HG02973 (cell line): ENCODE data around the gene SYT12.

Source experiments
- ATAC-seq: cut with Tn5 transposase; IDR thresholded peaks from one replicate; pipeline ENCODE4 v1.9.1; 2021; ENCODE audit warnings: moderate library complexity; ENCODE audit not compliant: unreplicated experiment

Gene SYT12

GRCh38 chr11:67027483-67027930, 4.6 kb downstream of the SYT12 start:
- ATAC-seq = no peak

DNA sequence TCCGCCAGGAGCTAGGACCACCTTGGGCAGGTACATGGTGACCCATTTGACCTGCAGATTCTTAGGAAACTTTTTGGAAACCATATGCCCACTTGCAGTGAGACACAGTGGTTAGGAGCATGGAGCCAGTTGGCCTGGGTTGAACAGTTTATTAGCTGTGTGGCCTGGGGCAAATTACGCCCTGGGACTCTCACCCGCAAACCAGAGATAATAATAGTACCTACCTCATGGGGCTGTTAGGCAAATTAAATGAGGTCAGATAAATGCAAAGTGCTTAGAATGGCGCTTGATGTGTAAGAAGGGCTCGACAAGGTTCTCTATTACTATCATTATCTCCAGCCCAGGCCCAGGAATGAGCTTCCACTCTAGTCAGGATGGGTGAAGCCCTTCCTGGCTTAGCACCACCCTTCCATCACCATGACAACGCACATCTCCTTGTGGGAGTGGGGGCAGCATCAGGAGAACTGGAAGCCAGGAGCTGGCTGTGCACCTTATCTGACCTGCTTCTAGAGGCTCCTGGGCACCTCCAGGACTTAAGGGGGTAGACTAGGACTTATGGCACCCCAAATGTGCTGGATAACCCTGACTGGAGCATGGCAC, 5.1 kb downstream of the SYT12 start:
- no peak for ATAC-seq

DNA sequence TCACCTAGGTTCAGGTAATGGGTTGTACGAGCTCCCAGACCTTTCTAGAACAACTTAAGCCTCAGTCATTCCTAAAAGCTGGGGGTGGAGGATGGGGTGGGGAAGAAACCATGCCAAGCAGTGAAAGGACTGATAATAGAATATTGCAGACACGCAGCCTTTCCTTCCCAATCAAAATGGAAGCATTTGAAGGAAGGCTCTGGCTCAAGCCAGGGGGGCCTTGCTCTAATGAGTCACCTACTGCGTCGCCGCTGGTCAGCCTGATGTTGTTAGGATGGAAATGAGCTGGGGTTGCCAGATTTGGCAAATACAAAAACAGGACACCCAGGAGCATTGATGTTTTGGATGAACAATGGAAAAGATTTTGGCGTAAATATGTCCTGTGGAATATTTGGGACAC, 6.2 kb downstream of the SYT12 start:
- ATAC-seq = no peak

GRCh38 chr11:67030976-67031375, 8.0 kb downstream of the SYT12 start:
- ATAC-seq = no peak

GRCh38 chr11:67031791-67032561, 9.0 kb downstream of the SYT12 start:
- no peak for ATAC-seq

- ATAC-seq = no peak
Observed at GRCh38 chr11:67032830-67033551, 10.1 kb downstream of the SYT12 start.

DNA sequence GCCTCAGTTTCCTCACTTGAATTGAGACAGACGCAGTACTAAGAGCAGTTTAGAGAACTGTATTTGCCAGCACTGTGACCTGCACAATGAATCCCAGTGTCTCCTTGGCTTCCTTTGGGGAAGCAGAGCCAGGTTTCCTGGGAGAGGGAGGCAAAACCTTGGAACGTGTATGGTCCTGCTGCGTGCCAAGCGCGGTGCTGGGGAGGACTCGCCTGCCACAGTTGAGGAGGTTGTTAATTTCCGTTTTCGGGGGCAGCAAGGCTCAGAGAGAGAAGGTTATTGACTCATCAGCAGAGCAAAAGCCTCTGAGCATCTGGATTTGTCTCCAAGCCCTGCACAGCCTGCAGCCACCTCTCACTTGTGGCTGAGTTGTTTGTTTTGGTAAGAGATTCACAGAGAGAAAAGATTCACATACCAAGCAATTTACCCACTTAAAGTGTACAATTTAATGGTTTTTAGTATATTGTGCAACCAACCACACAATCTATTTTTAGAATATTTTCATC, 10.8 kb downstream of the SYT12 start:
- ATAC-seq = no peak

GRCh38 chr11:67034350-67034749, 11.4 kb downstream of the SYT12 start:
- ATAC-seq = no peak

GRCh38 chr11:67040147-67040546, 17.2 kb downstream of the SYT12 start:
- ATAC-seq = no peak

GRCh38 chr11:67041602-67042001, 18.7 kb downstream of the SYT12 start:
- ATAC-seq = no peak

GRCh38 chr11:67043572-67044349, 20.8 kb downstream of the SYT12 start:
- ATAC-seq = no peak

GRCh38 chr11:67044496-67044895, 21.6 kb downstream of the SYT12 start:
- no peak for ATAC-seq

DNA sequence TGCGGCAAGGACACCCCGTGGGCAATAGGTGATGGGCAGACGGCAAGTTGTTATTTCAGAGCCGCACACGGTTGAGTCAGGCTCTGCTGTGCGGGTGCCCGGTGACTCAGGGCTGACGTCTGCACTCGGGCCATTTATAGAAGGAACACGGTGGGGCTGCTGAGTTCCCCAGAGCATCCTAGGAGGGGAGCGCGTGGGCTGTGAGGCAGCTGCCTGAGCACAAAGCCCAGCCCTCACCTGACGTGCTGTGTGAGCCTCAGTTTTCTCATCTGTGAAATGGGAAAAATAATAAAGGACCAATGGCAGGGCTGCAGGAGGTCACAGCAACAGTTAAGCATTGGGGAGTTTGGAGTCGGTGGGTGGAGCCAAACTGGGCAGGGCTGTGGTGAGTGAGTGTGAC, 22.4 kb downstream of the SYT12 start:
- ATAC-seq = no peak

DNA sequence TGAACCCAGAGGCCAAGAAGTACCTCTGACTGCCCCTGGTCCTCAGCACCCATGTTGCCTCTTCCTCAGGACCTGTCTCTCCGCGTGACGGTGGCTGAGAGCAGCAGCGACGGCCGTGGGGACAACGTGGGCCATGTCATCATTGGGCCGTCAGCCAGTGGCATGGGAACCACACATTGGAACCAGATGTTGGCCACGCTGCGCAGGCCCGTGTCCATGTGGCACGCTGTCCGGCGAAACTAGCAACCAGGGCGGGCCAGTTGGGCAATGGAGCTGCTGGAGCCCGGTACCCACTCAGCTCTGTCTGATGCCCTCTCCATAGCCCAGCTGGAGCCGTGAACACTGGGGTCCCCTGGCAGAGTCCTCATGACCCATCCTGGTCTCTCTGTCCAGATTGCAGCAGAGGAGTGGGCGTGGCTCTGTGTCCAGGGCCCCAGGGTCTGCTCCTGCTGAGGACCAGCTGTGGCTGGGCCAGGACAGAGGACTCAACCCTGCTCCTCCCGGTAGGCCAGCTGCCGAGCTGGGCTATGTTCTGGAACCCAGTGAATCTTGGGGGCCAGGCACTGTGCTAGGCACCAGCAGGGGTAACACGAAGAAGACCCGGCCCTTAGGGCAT, 25.7 kb downstream of the SYT12 start:
- ATAC-seq = no peak

- no peak for ATAC-seq
Observed at GRCh38 chr11:67050139-67050538, 27.2 kb downstream of the SYT12 start.

- ATAC-seq = no peak
Observed at GRCh38 chr11:67051180-67051893, 28.4 kb downstream of the SYT12 start.

GRCh38 chr11:67051945-67052488, 29.1 kb downstream of the SYT12 start:
- ATAC-seq = no peak

DNA sequence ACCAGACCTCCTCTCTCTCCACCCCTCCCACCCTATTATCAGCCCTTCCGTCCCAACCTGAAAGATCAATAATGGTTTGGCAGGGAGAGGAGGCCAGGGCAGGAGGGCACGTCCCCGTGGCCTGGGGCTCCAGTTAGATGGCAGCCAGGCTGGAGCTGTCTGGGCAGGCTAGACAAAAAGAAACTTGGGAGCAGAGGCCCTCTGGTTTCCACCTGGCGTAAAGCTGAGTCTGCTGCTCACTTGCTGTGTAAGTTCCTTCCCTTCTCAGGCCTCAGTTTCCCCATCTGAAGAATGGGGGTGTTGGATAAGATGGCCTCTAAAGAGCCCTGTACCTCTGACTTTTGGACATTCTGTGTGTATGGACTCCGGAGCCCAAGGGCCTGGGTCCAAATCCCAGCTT, 30.0 kb downstream of the SYT12 start:
- ATAC-seq = no peak

DNA sequence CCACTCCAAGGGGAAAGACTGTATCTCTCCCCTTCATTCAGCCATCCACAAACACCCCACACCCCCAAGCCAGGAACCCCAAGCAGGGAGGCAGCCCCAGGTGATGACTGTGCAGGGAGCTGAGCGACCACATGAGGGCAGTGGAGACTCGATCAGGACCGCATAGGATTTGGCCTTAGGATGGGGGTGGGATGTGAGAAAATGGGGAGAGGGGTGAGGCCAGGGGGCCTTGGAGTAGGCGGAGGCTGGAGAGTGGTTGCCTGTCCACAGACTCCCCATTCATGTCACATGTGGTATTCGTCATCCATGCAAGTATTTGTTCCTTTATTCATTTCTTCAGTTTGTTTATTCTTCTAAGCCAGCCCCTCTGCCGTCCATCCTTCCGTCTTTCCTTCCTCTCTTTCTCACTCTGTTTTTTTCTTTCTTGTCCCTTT, 31.0 kb downstream of the SYT12 start:
- no peak for ATAC-seq
